Stimulated activated CD8-positive, alpha-beta memory T cell treated with anti-CD3 and anti-CD28 coated beads, Interleukin-4, amount 100 ng/mL, for 1 hour (primary cell): Measurements from ENCODE around the gene DPYSL4.
"Not testable (repeated sequence)": the region's sequence is repeated elsewhere in the genome, so short reads cannot be mapped to it uniquely, and the experiment has no call there.

Experiments
- DNase-seq, 2 donors: peaks; one replicate each; pipeline ENCODE4 v3.0.0-alpha.2; 2020; ENCODE audit warnings: low read depth in 2 of 2, low spot score in 1 of 2

The DPYSL4 gene

GRCh38 chr10:132149271-132149670, 37.5 kb upstream of the DPYSL4 start:
- DNase-seq, result no peak

GRCh38 chr10:132149917-132150316, 36.8 kb upstream of the DPYSL4 start:
- no peak for DNase-seq

GRCh38 chr10:132150777-132151176, 36.0 kb upstream of the DPYSL4 start:
- no peak for DNase-seq

- no peak for DNase-seq
Observed at GRCh38 chr10:132151286-132151950, 35.3 kb upstream of the DPYSL4 start.

- DNase-seq, result no peak
Observed at GRCh38 chr10:132151951-132152505, 34.7 kb upstream of the DPYSL4 start.

- no peak for DNase-seq
Observed at GRCh38 chr10:132152896-132153580, 33.7 kb upstream of the DPYSL4 start.

GRCh38 chr10:132153616-132154217, 33.0 kb upstream of the DPYSL4 start:
- no peak for DNase-seq

- no peak for DNase-seq
Observed at GRCh38 chr10:132154440-132154839, 32.3 kb upstream of the DPYSL4 start.

- DNase-seq, result no peak
Observed at GRCh38 chr10:132154931-132155330, 31.8 kb upstream of the DPYSL4 start.

- no peak for DNase-seq
Observed at GRCh38 chr10:132155723-132156381, 30.9 kb upstream of the DPYSL4 start.

- DNase-seq, result no peak
Observed at GRCh38 chr10:132156382-132156781, 30.4 kb upstream of the DPYSL4 start.

GRCh38 chr10:132157101-132157500, 29.6 kb upstream of the DPYSL4 start:
- no peak for DNase-seq

GRCh38 chr10:132158122-132158741, 28.5 kb upstream of the DPYSL4 start:
- DNase-seq, result no peak

GRCh38 chr10:132158823-132159222, 27.9 kb upstream of the DPYSL4 start:
- DNase-seq, result no peak

- not testable (repeated sequence) for DNase-seq
Observed at GRCh38 chr10:132159302-132160230, 27.2 kb upstream of the DPYSL4 start.

- not testable (repeated sequence) for DNase-seq
Observed at GRCh38 chr10:132160231-132160630, 26.5 kb upstream of the DPYSL4 start.

GRCh38 chr10:132160834-132161622, 25.7 kb upstream of the DPYSL4 start:
- not testable (repeated sequence) for DNase-seq

- DNase-seq, result no peak
Observed at GRCh38 chr10:132162021-132162531, 24.7 kb upstream of the DPYSL4 start.
